IMR-90 (cell line): Measurements from ENCODE around the gene GNL3. TPM values are rescaled to one million over a fixed set of nuclear protein-coding genes. Genes with fewer than 3 reads are reported as not detected.
A peak's percentile ranks its signal among the peaks of the same experiment; 100 is the strongest.

Experiments used
- ATAC-seq: fragments of 200-7000 bp; cut with Tn5 transposase; 2 replicates; pipeline ENCODE4 v1.9.1; 2020; ENCODE audit warnings: low read depth, mild to moderate bottlenecking, moderate library complexity
- Bru-seq: library from RNA; stranded (reverse); fragments of 400-500 nt; gene quantifications from one replicate; lab custom pipeline; 2021; lab: Mats Ljungman, UMichigan
- BruChase-seq, 2 experiments: library from RNA; stranded (reverse); fragments of 400-500 nt; gene quantifications; one replicate each; lab custom pipeline; 2021; lab: Mats Ljungman, UMichigan
- BruUV-seq: library from RNA; stranded (reverse); fragments of 400-500 nt; replicated peaks from 2 replicates; lab custom pipeline; 2021; lab: Mats Ljungman, UMichigan
- CTCF ChIA-PET: fragments of 300-600 bp; formaldehyde crosslinking; extraction: SDS; loops from one replicate; lab custom pipeline; 2021; ENCODE audit warnings: antibody characterized with exemption; lab: Yijun Ruan, JAX
- POLR2A ChIA-PET: fragments of 300-600 bp; sonication (Branson Sonifier 250); formaldehyde crosslinking; loops from one replicate; lab custom pipeline; 2022; ENCODE audit warnings: antibody characterized with exemption; ENCODE audit not compliant: unreplicated experiment; lab: Charles Lee
- DNase-seq: peaks from one replicate; pipeline ENCODE4 v3.0.0; 2013
- H2AFZ ChIP-seq: replicated peaks from 2 replicates; pipeline ENCODE3; 2013; ENCODE audit warnings: low read length, mild to moderate bottlenecking; ENCODE audit not compliant: poor library complexity
- H2AK5ac ChIP-seq: 2 replicates; pipeline ENCODE4 v1.6.1; 2013; ENCODE audit warnings: low read depth, low read length, inconsistent platforms
- H2AK9ac ChIP-seq: replicated peaks from 2 replicates; pipeline ENCODE3; 2013; ENCODE audit warnings: mild to moderate bottlenecking, low read depth, low read length, moderate library complexity; ENCODE audit not compliant: poor library complexity
- H2BK120ac ChIP-seq: 2 replicates; pipeline ENCODE4 v1.6.1; 2013; ENCODE audit warnings: low read depth, low read length, inconsistent platforms
- H2BK15ac ChIP-seq: 3 replicates; pipeline ENCODE4 v1.6.1; 2013; ENCODE audit warnings: low read depth, low read length, inconsistent platforms
- H2BK20ac ChIP-seq: 2 replicates; pipeline ENCODE4 v1.6.1; 2013; ENCODE audit warnings: low read depth, mild to moderate bottlenecking, inconsistent platforms, low read length, moderate library complexity
- H2BK5ac ChIP-seq: 2 replicates; pipeline ENCODE4 v1.6.1; 2013; ENCODE audit warnings: mild to moderate bottlenecking, low read depth, low read length, inconsistent platforms; ENCODE audit not compliant: poor library complexity, severe bottlenecking
- H3K14ac ChIP-seq: replicated peaks from 2 replicates; pipeline ENCODE4 v1.6.1; 2013; ENCODE audit warnings: low read depth, low read length, inconsistent platforms
- H3K18ac ChIP-seq: 2 replicates; pipeline ENCODE4 v1.6.1; 2013; ENCODE audit warnings: low read depth, low read length, control low read depth
- H3K23ac ChIP-seq: 2 replicates; pipeline ENCODE4 v1.6.1; 2013; ENCODE audit warnings: low read depth, low read length, inconsistent platforms
- H3K27ac ChIP-seq: 2 replicates; pipeline ENCODE4 v1.5.1; 2013; ENCODE audit warnings: mild to moderate bottlenecking, control low read depth, low read length; ENCODE audit not compliant: insufficient read depth
- H3K27me3 ChIP-seq: 2 replicates; pipeline ENCODE4 v1.6.1; 2013; ENCODE audit warnings: low read length; ENCODE audit not compliant: control insufficient read depth, insufficient read depth
- H3K36me3 ChIP-seq: 2 replicates; pipeline ENCODE4 v1.6.1; 2013; ENCODE audit warnings: low read length, mixed read lengths; ENCODE audit not compliant: control insufficient read depth, insufficient read depth
- H3K4ac ChIP-seq: 2 replicates; pipeline ENCODE4 v1.6.1; 2013; ENCODE audit warnings: low read depth, low read length, inconsistent platforms
- H3K4me1 ChIP-seq: 2 replicates; pipeline ENCODE4 v1.6.1; 2013; ENCODE audit warnings: low read length, mixed read lengths; ENCODE audit not compliant: control insufficient read depth, insufficient read depth
- H3K4me2 ChIP-seq: 2 replicates; pipeline ENCODE4 v1.6.1; 2013; ENCODE audit warnings: low read depth, mild to moderate bottlenecking, control low read depth, low read length, moderate library complexity
- H3K4me3 ChIP-seq: 2 replicates; pipeline ENCODE4 v1.5.1; 2013; ENCODE audit warnings: low read depth, mild to moderate bottlenecking, control low read depth, low read length, moderate library complexity; ENCODE audit not compliant: insufficient read depth
- H3K56ac ChIP-seq: 2 replicates; pipeline ENCODE4 v1.6.1; 2013; ENCODE audit warnings: low read length, inconsistent platforms; ENCODE audit not compliant: insufficient read depth; ENCODE audit errors: extremely low read depth
- H3K79me1 ChIP-seq, 2 experiments: 2 replicates each; pipeline ENCODE4 v1.6.1; 2013; ENCODE audit warnings: low read length in 2 of 2, inconsistent platforms in 1 of 2, low read depth in 1 of 2
- H3K9ac ChIP-seq: 2 replicates; pipeline ENCODE4 v1.6.1; 2013; ENCODE audit warnings: low read depth, low read length, control low read depth
- H3K9me1 ChIP-seq: 2 replicates; pipeline ENCODE4 v1.6.1; 2013; ENCODE audit warnings: low read length, inconsistent platforms; ENCODE audit not compliant: insufficient read depth
- H3K9me3 ChIP-seq: 2 replicates; pipeline ENCODE4 v1.6.1; 2013; ENCODE audit warnings: low read length; ENCODE audit not compliant: control insufficient read depth, insufficient read depth
- H4K20me1 ChIP-seq: 2 replicates; pipeline ENCODE4 v1.6.1; 2013; ENCODE audit warnings: low read length, inconsistent platforms; ENCODE audit not compliant: insufficient read depth
- H4K5ac ChIP-seq: 2 replicates; pipeline ENCODE4 v1.6.1; 2013; ENCODE audit warnings: mild to moderate bottlenecking, low read depth, low read length, control low read depth
- H4K8ac ChIP-seq, 2 experiments: 2 replicates each; pipeline ENCODE4 v1.6.1; 2013; ENCODE audit warnings: low read depth in 2 of 2, low read length in 2 of 2, control low read depth in 1 of 2, inconsistent platforms in 1 of 2
- H4K91ac ChIP-seq: 2 replicates; pipeline ENCODE4 v1.6.1; 2013; ENCODE audit warnings: low read depth, low read length, inconsistent platforms; ENCODE audit not compliant: insufficient read depth
- BHLHE40 ChIP-seq: fragments of 150-350 bp; IDR thresholded peaks from 2 replicates; pipeline ENCODE4 v1.6.1; 2016; ENCODE audit warnings: mild to moderate bottlenecking, low read depth, low read length
- CHD1 ChIP-seq: IDR thresholded peaks from 2 replicates; pipeline ENCODE4 v1.6.1; 2012; ENCODE audit warnings: low read depth, low read length, improper control_type of control experiment
- FOS ChIP-seq: fragments of 150-350 bp; IDR thresholded peaks from 2 replicates; pipeline ENCODE4 v1.6.1; 2016; ENCODE audit warnings: low read depth, low read length
- MAFK ChIP-seq: IDR thresholded peaks from 2 replicates; pipeline ENCODE4 v1.6.1; 2012; ENCODE audit warnings: low read depth, low read length, improper control_type of control experiment
- MAZ ChIP-seq: IDR thresholded peaks from 2 replicates; pipeline ENCODE4 v1.6.1; 2012; ENCODE audit warnings: low read depth, mild to moderate bottlenecking, low read length, improper control_type of control experiment, moderate library complexity, borderline replicate concordance
- RAD21 ChIP-seq: IDR thresholded peaks from 2 replicates; pipeline ENCODE4 v1.6.1; 2012; ENCODE audit warnings: low read length, improper control_type of control experiment
- SMC3 ChIP-seq: fragments of 150-350 bp; IDR thresholded peaks from 2 replicates; pipeline ENCODE4 v1.6.1; 2016; ENCODE audit warnings: low read depth, mild to moderate bottlenecking, antibody characterized with exemption, low read length, moderate library complexity
- WGBS, 2 experiments: methylation state at CpG; one replicate each; pipeline versions ENCODE4 v1.1.5 to v1.1.7; 2013; ENCODE audit warnings: missing lambda C conversion rate in 2 of 2; ENCODE audit not compliant: insufficient read length in 1 of 2; ENCODE audit errors: extremely low coverage in 2 of 2; 5-methylcytosine and 5-hydroxymethylcytosine counted together
- dilution Hi-C: fragments of 300-500 bp; cut with HindIII; formaldehyde crosslinking; loops from one replicate; pipeline ENCODE4 v1.14.3; 2018; ENCODE audit warnings: low sequenced_read_pairs; ENCODE audit not compliant: unreplicated experiment
- in situ Hi-C: fragments of 300-500 bp; cut with MboI; formaldehyde crosslinking; loops from 3 replicates; pipeline ENCODE4 v1.14.3; 2019; ENCODE audit warnings: low sequenced_read_pairs, inconsistent platforms, mixed read lengths
- intact Hi-C: fragments of 100-400 bp; cut with micrococcal nuclease; formaldehyde crosslinking; loops from 2 replicates; pipeline ENCODE4 v1.10.0; 2022
- long read RNA-seq: library from polyadenylated mRNA; unstranded; transcript quantifications from one replicate; pipeline ENCODE4 v2.0.0, GENCODE V29; 2021; ENCODE audit not compliant: unreplicated experiment
- polyA plus RNA-seq, 3 experiments: library from polyadenylated mRNA; depleted of rRNA; stranded (reverse); fragments of >200 nt; gene quantifications; 2 replicates each; pipeline ENCODE4 v1.2.3, GENCODE V29; 2012; ENCODE audit warnings: low replicate concordance in 1 of 3
- total RNA-seq: library from RNA; depleted of rRNA; stranded (reverse); fragments of >200 nt; gene quantifications from 2 replicates; pipeline ENCODE4 v1.2.3, GENCODE V29; 2012; rRNA removed
- TF ChIP-seq, protein P1 (sequence below): fragments of 150-350 bp; IDR thresholded peaks from 2 replicates; pipeline ENCODE4 v1.6.1; 2016; ENCODE audit warnings: low read depth, mild to moderate bottlenecking, low read length, moderate library complexity, borderline replicate concordance
- TF ChIP-seq, protein P2 (sequence below): fragments of 150-350 bp; IDR thresholded peaks from 2 replicates; pipeline ENCODE4 v1.6.1; 2017; ENCODE audit warnings: mild to moderate bottlenecking, antibody characterized with exemption, low read length, low read depth

The GNL3 gene, protein sequence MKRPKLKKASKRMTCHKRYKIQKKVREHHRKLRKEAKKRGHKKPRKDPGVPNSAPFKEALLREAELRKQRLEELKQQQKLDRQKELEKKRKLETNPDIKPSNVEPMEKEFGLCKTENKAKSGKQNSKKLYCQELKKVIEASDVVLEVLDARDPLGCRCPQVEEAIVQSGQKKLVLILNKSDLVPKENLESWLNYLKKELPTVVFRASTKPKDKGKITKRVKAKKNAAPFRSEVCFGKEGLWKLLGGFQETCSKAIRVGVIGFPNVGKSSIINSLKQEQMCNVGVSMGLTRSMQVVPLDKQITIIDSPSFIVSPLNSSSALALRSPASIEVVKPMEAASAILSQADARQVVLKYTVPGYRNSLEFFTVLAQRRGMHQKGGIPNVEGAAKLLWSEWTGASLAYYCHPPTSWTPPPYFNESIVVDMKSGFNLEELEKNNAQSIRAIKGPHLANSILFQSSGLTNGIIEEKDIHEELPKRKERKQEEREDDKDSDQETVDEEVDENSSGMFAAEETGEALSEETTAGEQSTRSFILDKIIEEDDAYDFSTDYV
- total RNA-seq (66.0 and 117 TPM in 2 replicates), polyA plus RNA-seq (2012; rRNA removed) (69.7 and 90.4 TPM in 2 replicates), Bru-seq, nascent RNA (percentile 97 among the genes with signal in this experiment), BruChase-seq, experiment 1, labeled RNA remaining after a 6-hour chase (percentile 95 among the genes with signal in this experiment), BruChase-seq, experiment 2, labeled RNA remaining after a 2-hour chase (percentile 96 among the genes with signal in this experiment)
- 11.4 and 26.6 TPM in 2 replicates for polyA plus RNA-seq (2012; cell fraction: cytosol; rRNA removed)
- polyA plus RNA-seq (2012; cell fraction: nucleus; rRNA removed; ENCODE audit: low replicate concordance) = 32.7 and 234 TPM in 2 replicates
- long read RNA-seq, transcript GNL3-202 (15 exons, 2,040 nt) = major isoform, 40 of 80 reads
- long read RNA-seq, partial matches to known transcripts = 11 of 80 reads
- long read RNA-seq, other reads (novel, unspliced or antisense) = 25 of 80 reads

DNA sequence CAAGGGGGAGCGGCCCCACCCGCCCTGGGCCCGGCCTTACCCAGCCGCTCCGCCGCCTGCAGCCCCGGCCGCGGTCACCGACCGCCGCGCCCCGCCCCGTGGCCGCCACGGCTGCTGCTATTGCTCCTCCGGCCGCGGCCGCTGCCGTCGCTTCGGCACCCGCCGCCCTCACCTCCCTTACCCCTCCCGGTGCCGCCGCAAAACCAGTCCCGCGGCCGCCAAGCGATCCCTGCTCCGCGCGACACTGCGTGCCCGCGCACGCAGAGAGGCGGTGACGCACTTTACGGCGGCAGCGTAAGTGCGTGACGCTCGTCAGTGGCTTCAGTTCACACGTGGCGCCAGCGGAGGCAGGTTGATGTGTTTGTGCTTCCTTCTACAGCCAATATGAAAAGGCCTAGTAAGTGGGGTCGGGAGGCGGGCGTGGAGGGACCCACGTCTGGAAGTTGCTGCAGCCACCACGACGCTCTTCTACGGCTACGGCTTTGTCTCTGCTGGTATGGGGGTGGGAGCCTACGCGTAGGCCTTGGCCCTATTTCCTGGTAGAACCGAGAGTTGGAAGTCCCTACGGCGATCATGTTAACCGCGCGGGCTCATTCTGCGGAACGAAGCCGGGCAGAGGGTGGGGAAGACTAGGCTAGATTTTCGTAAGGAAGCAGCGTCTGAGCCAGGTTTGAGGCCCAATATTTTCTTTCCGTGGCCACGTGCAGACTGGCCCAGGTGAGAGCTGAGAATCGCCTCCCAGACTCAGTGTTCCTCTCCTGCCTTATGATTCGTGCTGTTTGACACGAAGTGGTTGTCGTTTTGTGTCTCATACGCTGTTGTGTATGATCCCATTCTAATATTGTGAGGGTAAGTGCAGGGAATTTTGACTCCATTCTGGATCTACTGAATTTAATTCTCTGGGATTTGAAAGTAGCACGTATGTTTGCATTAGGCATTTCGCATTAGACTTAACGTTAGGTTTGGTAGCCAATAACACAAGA, at the start of gene GNL3, which contains the start of gene PBRM1:
Gene GNL3 (plus strand): TSS at position 324 of the 983 bp plus-strand sequence. CDS start 61 bp downstream, at position 385.
Gene PBRM1 (minus strand): TSS at position 205 of the 983 bp plus-strand sequence.
- Histone ChIP-seq H4K8ac (peak within 1 kb of the TSS; percentile 93 to 96), H3K9me3 (no peaks in the 10 kb centered on the region), H3K14ac (peak within 1 kb of the TSS; percentile 97), H4K91ac (peak within 1 kb of the TSS; percentile 94), H3K4ac (peak within 1 kb of the TSS; percentile 96), H2BK120ac (peak within 1 kb of the TSS; percentile 72), H2BK15ac (peak within 1 kb of the TSS; percentile 31; the same call in 1 of the 3 replicates), H3K4me1 (peaks cover 9% of the 10 kb centered on the region), H2BK5ac (peak within 1 kb of the TSS; percentile 95), H3K36me3 (peaks cover 33% of the 10 kb centered on the region), H4K20me1 (peaks cover 18% of the 10 kb centered on the region; the same call in 1 of the 2 replicates), H4K5ac (peak within 1 kb of the TSS; percentile 97), H3K4me2 (peak within 1 kb of the TSS; percentile 91), H2AFZ (peak within 1 kb of the TSS; percentile 94), H2BK20ac (no peak within 1 kb of the TSS), H2AK5ac (peak within 1 kb of the TSS; percentile 100), H2AK9ac (peak within 1 kb of the TSS; percentile 100), H3K4me3 (peak within 1 kb of the TSS; percentile 89), H3K18ac (peak within 1 kb of the TSS; percentile 93), H3K9me1 (peaks cover 3% of the 10 kb centered on the region), H3K27me3 (no peaks in the 10 kb centered on the region), H3K23ac (peak within 1 kb of the TSS; percentile 95), H3K56ac (peak within 1 kb of the TSS; percentile 92), H3K9ac (peak within 1 kb of the TSS; percentile 100), H3K79me1 (peaks cover 30 to 68% of the 10 kb centered on the region in 2 experiments), H3K27ac (peak within 1 kb of the TSS; percentile 92)
- WGBS, 2 experiments = 1% methylated on average over 57 of the region's 82 CpGs; no CpG with 5 or more reads in 1 of the 2 experiments
- ChIA-PET CTCF (no interaction called here), POLR2A (interaction anchor here (0.5 to 1.1 kb wide), 2 partner anchors 10 to 18 kb away, joined by 3 to 6 read pairs; no protein-coding TSS in a partner anchor)
- peak; percentile 94 for ATAC-seq
- TSS peak; percentile 72 for BruUV-seq
- in situ Hi-C loops = no loop called here
- peak; percentile 96 for DNase-seq
- dilution Hi-C loops = no loop called here
- intact Hi-C loops = loop anchor here (2.0 kb wide), 1 partner anchor 15 kb away; no protein-coding TSS in a partner anchor
- peak; percentile 81; the same call in 1 of the 2 replicates for TF ChIP-seq MAZ
- TF ChIP-seq RAD21 = no peak
- no peak for TF ChIP-seq SMC3
- no peak; the same call in 1 of the 2 replicates for TF ChIP-seq FOS
- TF ChIP-seq, protein P1, sequence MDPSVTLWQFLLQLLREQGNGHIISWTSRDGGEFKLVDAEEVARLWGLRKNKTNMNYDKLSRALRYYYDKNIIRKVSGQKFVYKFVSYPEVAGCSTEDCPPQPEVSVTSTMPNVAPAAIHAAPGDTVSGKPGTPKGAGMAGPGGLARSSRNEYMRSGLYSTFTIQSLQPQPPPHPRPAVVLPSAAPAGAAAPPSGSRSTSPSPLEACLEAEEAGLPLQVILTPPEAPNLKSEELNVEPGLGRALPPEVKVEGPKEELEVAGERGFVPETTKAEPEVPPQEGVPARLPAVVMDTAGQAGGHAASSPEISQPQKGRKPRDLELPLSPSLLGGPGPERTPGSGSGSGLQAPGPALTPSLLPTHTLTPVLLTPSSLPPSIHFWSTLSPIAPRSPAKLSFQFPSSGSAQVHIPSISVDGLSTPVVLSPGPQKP = no peak
- no peak for TF ChIP-seq MAFK
- peak; percentile 16; the same call in 1 of the 2 replicates for TF ChIP-seq CHD1
- TF ChIP-seq, protein P2, sequence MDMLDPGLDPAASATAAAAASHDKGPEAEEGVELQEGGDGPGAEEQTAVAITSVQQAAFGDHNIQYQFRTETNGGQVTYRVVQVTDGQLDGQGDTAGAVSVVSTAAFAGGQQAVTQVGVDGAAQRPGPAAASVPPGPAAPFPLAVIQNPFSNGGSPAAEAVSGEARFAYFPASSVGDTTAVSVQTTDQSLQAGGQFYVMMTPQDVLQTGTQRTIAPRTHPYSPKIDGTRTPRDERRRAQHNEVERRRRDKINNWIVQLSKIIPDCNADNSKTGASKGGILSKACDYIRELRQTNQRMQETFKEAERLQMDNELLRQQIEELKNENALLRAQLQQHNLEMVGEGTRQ = peak; percentile 77
- peak; percentile 73 for TF ChIP-seq BHLHE40
